HepG2 (cell line): ENCODE measurements around the gene MIGA2. TPM values are rescaled to one million over a fixed set of nuclear protein-coding genes. Genes with fewer than 3 reads are reported as not detected.

ENCODE experiments used
- ATAC-seq: fragments of 200-7000 bp; cut with Tn5 transposase; 3 replicates; pipeline ENCODE4 v1.9.1; 2020; ENCODE audit warnings: mild to moderate bottlenecking, moderate library complexity
- BruUV-seq: library from RNA; stranded (reverse); fragments of 400-500 nt; replicated peaks from 2 replicates; lab custom pipeline; 2021; lab: Mats Ljungman, UMichigan
- CTCF ChIA-PET: fragments of 300-600 bp; formaldehyde crosslinking; extraction: SDS; loops from one replicate; lab custom pipeline; 2021; ENCODE audit warnings: low total read pairs, inconsistent platforms, low intra/inter-chr PET ratio; lab: Yijun Ruan, JAX
- POLR2A ChIA-PET: fragments of 350-600 bp; sonication (Branson Sonifier 250); formaldehyde crosslinking; loops from one replicate; lab custom pipeline; 2020; ENCODE audit warnings: antibody characterized with exemption, inconsistent platforms; lab: Yijun Ruan, JAX
- DNase-seq: peaks from one replicate; pipeline ENCODE4 v3.0.0-alpha.2; 2015; ENCODE audit warnings: low spot score
- FAIRE-seq: peaks from 3 replicates; lab custom pipeline; 2011; peaks lifted over from hg19 to GRCh38; lab: Jason Lieb, UNC
- H2AFZ ChIP-seq: one replicate; pipeline ENCODE4 v1.6.1; 2011; ENCODE audit warnings: low read length, inconsistent platforms
- H3K27ac ChIP-seq: fragments of 300-600 bp; 3 replicates; pipeline ENCODE4 v1.8.0; 2011; ENCODE audit warnings: mixed run types, mild to moderate bottlenecking, mixed read lengths, low read length, inconsistent platforms; ENCODE audit not compliant: insufficient read depth; ENCODE audit errors: extremely low read length
- H3K27me3 ChIP-seq, 2 experiments: fragments of 200-600 bp in 1 of 2; 2 replicates in 1 of 2; 3 replicates in 1 of 2; pipeline versions ENCODE4 v1.6.0 to v1.8.0; 2011; ENCODE audit warnings: low read length in 2 of 2, mild to moderate bottlenecking in 2 of 2, moderate library complexity in 2 of 2, inconsistent platforms in 1 of 2; ENCODE audit not compliant: insufficient read depth in 2 of 2, control insufficient read depth in 1 of 2
- H3K36me3 ChIP-seq, 2 experiments: fragments of 200-600 bp in 1 of 2; replicated peaks in 1 of 2; 2 replicates in 1 of 2; 3 replicates in 1 of 2; pipeline versions ENCODE4 v1.5.1 to v1.8.0; 2011; ENCODE audit warnings: low read length in 2 of 2, inconsistent platforms in 1 of 2; ENCODE audit not compliant: insufficient read depth in 2 of 2, control insufficient read depth in 1 of 2
- H3K4me1 ChIP-seq: 2 replicates; pipeline ENCODE4 v1.5.1; 2012; ENCODE audit warnings: low read length, inconsistent platforms; ENCODE audit not compliant: insufficient read depth
- H3K4me2 ChIP-seq: 2 replicates; pipeline ENCODE4 v1.6.0; 2011; ENCODE audit warnings: low read depth, low read length, inconsistent platforms
- H3K4me3 ChIP-seq, 3 experiments: fragments of 200-600 bp in 1 of 3; sonication (generic), shearing (Covaris generic) in 1 of 3; replicated peaks in 1 of 3; 2 replicates each; pipeline ENCODE4 v1.5.1; 2011 to 2016; ENCODE audit warnings: low read length in 3 of 3, inconsistent platforms in 2 of 3, low read depth in 2 of 3, mild to moderate bottlenecking in 2 of 3, control low read depth in 1 of 3, mixed read lengths in 1 of 3; ENCODE audit not compliant: insufficient read depth in 1 of 3
- H3K79me2 ChIP-seq: one replicate; pipeline ENCODE4 v1.6.1; 2011; ENCODE audit warnings: low read length, inconsistent platforms; ENCODE audit not compliant: insufficient read depth
- H3K9ac ChIP-seq: 2 replicates; pipeline ENCODE4 v1.6.0; 2011; ENCODE audit warnings: mild to moderate bottlenecking, low read depth, low read length, inconsistent platforms; ENCODE audit not compliant: insufficient read depth
- H3K9me3 ChIP-seq: 2 replicates; pipeline ENCODE4 v1.5.1; 2012; ENCODE audit warnings: mild to moderate bottlenecking, low read length
- H4K20me1 ChIP-seq: 2 replicates; pipeline ENCODE4 v1.6.0; 2011; ENCODE audit warnings: inconsistent platforms, mild to moderate bottlenecking, low read length, moderate library complexity; ENCODE audit not compliant: insufficient read depth
- ATM ChIP-seq: fragments of 450-650 bp; IDR thresholded peaks from 2 replicates; pipeline ENCODE4 v1.7.1; 2017; ENCODE audit warnings: mild to moderate bottlenecking, borderline replicate concordance
- POLR2G ChIP-seq: fragments of 200-400 bp; formaldehyde crosslinking; IDR thresholded peaks from 2 replicates; pipeline ENCODE4 v1.6.1; 2018; ENCODE audit warnings: mild to moderate bottlenecking, low read depth, low read length, moderate library complexity
- SMARCC2 ChIP-seq: fragments of 450-650 bp; IDR thresholded peaks from 2 replicates; pipeline ENCODE4 v1.6.1; 2017; ENCODE audit warnings: antibody characterized with exemption, mild to moderate bottlenecking
- SP4 ChIP-seq: sonication (generic); formaldehyde crosslinking; IDR thresholded peaks from 2 replicates; pipeline ENCODE4 v1.8.1; 2023; ENCODE audit warnings: mild to moderate bottlenecking, missing genetic modification reagents
- WGBS: methylation state at CpG from one replicate; pipeline ENCODE4 v1.1.6; 2017; ENCODE audit warnings: low lambda C conversion rate; 5-methylcytosine and 5-hydroxymethylcytosine counted together
- in situ Hi-C: cut with HindIII; loops from 2 replicates; pipeline ENCODE4 v1.10.0; 2017; ENCODE audit warnings: low pct_unique_long_range_greater_than_20kb; ENCODE audit not compliant: extremely low pct_ligation_motif_present
- intact Hi-C: fragments of 100-400 bp; cut with micrococcal nuclease; formaldehyde crosslinking; loops from one replicate; pipeline ENCODE4 v1.10.0; 2022; ENCODE audit not compliant: unreplicated experiment
- polyA plus RNA-seq, 8 experiments: library from polyadenylated mRNA; depleted of rRNA in 3 of 8; stranded (reverse) in 7 of 8; unstranded in 1 of 8; fragments of >200 nt; fragmentation: Illumina TruSeq in 4 of 8; extraction: Trizol in 4 of 8; gene quantifications; 2 replicates each; pipeline versions ENCODE4 v1.2.1 to v1.2.3, GENCODE V29; 2011 to 2016; ENCODE audit warnings: low read depth in 4 of 8, missing spikeins in 1 of 8, mixed read lengths in 1 of 8; ENCODE audit not compliant: insufficient read depth in 1 of 8
- total RNA-seq, 5 experiments: library from RNA; depleted of rRNA; stranded (reverse); fragments of >200 nt; fragmentation: Illumina TruSeq; extraction: Trizol; gene quantifications; 2 replicates each; pipeline ENCODE4 v1.2.3, GENCODE V29; 2016; ENCODE audit warnings: low read depth in 1 of 5
- TF ChIP-seq, protein P1 (sequence below): sonication (generic); formaldehyde crosslinking; IDR thresholded peaks from 2 replicates; pipeline ENCODE4 v1.9.0; 2021; ENCODE audit warnings: missing genetic modification reagents, mild to moderate bottlenecking, borderline replicate concordance
- TF ChIP-seq, protein P2 (sequence below): IDR thresholded peaks from 2 replicates; pipeline ENCODE4 v1.6.1; 2012; ENCODE audit warnings: inconsistent platforms
- TF ChIP-seq, protein P3 (sequence below): sonication (generic); formaldehyde crosslinking; IDR thresholded peaks from 2 replicates; pipeline ENCODE4 v1.4.0; 2020; ENCODE audit warnings: mild to moderate bottlenecking, missing genetic modification reagents
- TF ChIP-seq, protein P4 (sequence below): sonication (generic); formaldehyde crosslinking; IDR thresholded peaks from 2 replicates; pipeline ENCODE4 v1.5.1; 2020; ENCODE audit warnings: mild to moderate bottlenecking, missing genetic modification reagents, borderline replicate concordance

Gene MIGA2
- total and polyA plus RNA-seq, 2 of the 13 experiments (the other 11 are each of a cell fraction or from before 2014, with no cell fraction given) = 10.8 to 17.1 TPM

DNA sequence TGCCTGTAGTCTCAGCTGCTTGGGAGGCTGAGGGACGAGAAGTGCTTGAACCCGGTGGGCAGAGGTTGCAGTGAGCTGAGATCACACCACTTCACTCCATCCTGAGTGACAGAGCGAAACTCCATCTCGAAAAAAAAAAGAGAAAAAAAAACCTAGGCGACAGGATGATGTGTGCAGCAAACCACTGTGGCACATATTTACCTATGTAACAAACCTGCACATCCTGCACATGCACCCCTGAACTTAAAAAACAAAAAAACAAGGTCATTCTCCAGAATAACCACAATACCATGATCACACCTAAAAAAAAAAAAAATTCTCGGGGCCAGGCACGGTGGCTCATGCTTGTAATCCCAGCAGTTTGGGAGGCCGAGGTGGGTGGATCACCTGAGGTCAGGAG, 37.0 kb downstream of the MIGA2 start:
- Histone ChIP-seq H3K27me3 (no peaks in the 10 kb centered on the region), H4K20me1 (no peaks in the 10 kb centered on the region), H3K4me2 (no peak overlapping the region), H2AFZ (no peak overlapping the region), H3K4me1 (peaks cover 40% of the 10 kb centered on the region), H3K79me2 (no peaks in the 10 kb centered on the region), H3K4me3 (no peak overlapping the region), H3K9me3 (no peaks in the 10 kb centered on the region), H3K27ac (no peak overlapping the region), H3K36me3 (peaks cover 2 to 3% of the 10 kb centered on the region in 2 experiments; a peak in 3 of 5 replicates), H3K9ac (no peak overlapping the region)
- ATAC-seq (no peak), FAIRE-seq (no peak), DNase-seq (no peak)
- BruUV-seq = no TSS peak
- POLR2A ChIA-PET = interaction anchor here (1.1 to 1.3 kb wide), 2 partner anchors 8 to 37 kb away, joined by 3 read pairs; partner anchors contain the start of gene MIGA2
- TF ChIP-seq SP4 (CRISPR knock-in tag) (no peak), POLR2G (no peak), SMARCC2 (no peak), ATM (no peak)
- TF ChIP-seq, protein P1, sequence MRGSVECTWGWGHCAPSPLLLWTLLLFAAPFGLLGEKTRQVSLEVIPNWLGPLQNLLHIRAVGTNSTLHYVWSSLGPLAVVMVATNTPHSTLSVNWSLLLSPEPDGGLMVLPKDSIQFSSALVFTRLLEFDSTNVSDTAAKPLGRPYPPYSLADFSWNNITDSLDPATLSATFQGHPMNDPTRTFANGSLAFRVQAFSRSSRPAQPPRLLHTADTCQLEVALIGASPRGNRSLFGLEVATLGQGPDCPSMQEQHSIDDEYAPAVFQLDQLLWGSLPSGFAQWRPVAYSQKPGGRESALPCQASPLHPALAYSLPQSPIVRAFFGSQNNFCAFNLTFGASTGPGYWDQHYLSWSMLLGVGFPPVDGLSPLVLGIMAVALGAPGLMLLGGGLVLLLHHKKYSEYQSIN = no peak
- TF ChIP-seq, protein P2, sequence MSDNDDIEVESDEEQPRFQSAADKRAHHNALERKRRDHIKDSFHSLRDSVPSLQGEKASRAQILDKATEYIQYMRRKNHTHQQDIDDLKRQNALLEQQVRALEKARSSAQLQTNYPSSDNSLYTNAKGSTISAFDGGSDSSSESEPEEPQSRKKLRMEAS = no peak
- TF ChIP-seq, protein P3, sequence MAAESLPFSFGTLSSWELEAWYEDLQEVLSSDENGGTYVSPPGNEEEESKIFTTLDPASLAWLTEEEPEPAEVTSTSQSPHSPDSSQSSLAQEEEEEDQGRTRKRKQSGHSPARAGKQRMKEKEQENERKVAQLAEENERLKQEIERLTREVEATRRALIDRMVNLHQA (CRISPR knock-in tag) = no peak
- TF ChIP-seq, protein P4, sequence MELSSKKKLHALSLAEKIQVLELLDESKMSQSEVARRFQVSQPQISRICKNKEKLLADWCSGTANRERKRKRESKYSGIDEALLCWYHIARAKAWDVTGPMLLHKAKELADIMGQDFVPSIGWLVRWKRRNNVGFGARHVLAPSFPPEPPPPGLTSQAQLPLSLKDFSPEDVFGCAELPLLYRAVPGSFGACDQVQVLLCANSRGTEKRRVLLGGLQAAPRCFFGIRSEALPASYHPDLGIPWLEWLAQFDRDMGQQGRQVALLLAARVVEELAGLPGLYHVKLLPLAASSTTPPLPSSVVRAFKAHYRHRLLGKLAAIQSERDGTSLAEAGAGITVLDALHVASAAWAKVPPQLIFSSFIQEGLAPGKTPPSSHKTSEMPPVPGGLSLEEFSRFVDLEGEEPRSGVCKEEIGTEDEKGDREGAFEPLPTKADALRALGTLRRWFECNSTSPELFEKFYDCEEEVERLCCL (CRISPR knock-in tag) = no peak
- in situ Hi-C loops = no loop called here
- CTCF ChIA-PET = no interaction called here
- WGBS = 91% methylated on average over 8 of the region's 8 CpGs
- intact Hi-C loops = no loop called here
